T-helper 17 cell (primary cell): ENCODE results near the gene DSCAM. TPM values are rescaled to one million over a fixed set of nuclear protein-coding genes. Genes with fewer than 3 reads are reported as not detected.

Source experiments
- ATAC-seq: fragments of 150-1000 bp; cut with Tn5 transposase; 2 replicates; pipeline ENCODE4 v1.10.0; 2021; ENCODE audit warnings: mild to moderate bottlenecking, moderate library complexity
- DNase-seq, 3 donors: peaks; one replicate each; pipeline versions ENCODE4 v3.0.0 to v3.0.0-alpha.2; 2020 to 2021
- H3K9me3 ChIP-seq: one replicate; pipeline ENCODE4 v1.7.0; 2013; ENCODE audit warnings: low read length, mild to moderate bottlenecking; ENCODE audit not compliant: control insufficient read depth, poor library complexity, severe bottlenecking
- H3K27ac Mint-ChIP-seq: one replicate; pipeline ENCODE4 v1.8.0; 2022; ENCODE audit warnings: mild to moderate bottlenecking, moderate library complexity, mixed read lengths
- H3K27me3 Mint-ChIP-seq: one replicate; pipeline ENCODE4 v1.8.0; 2022; ENCODE audit warnings: mixed read lengths
- H3K36me3 Mint-ChIP-seq: one replicate; pipeline ENCODE4 v1.8.0; 2022; ENCODE audit warnings: low read depth, mixed read lengths
- H3K4me1 Mint-ChIP-seq: one replicate; pipeline ENCODE4 v1.8.0; 2022; ENCODE audit warnings: mild to moderate bottlenecking, mixed read lengths
- H3K4me3 Mint-ChIP-seq: one replicate; pipeline ENCODE4 v1.8.0; 2022; ENCODE audit warnings: mild to moderate bottlenecking, moderate library complexity, mixed read lengths
- total RNA-seq, 4 donors: library from RNA in 2 of 4; stranded (reverse) in 2 of 4; gene quantifications; one replicate each; pipeline ENCODE4 v1.2.3 and lab custom pipeline; 2022 to 2026

DSCAM gene
- total RNA-seq, 2 donors from 2014 or later: not detected

DNA sequence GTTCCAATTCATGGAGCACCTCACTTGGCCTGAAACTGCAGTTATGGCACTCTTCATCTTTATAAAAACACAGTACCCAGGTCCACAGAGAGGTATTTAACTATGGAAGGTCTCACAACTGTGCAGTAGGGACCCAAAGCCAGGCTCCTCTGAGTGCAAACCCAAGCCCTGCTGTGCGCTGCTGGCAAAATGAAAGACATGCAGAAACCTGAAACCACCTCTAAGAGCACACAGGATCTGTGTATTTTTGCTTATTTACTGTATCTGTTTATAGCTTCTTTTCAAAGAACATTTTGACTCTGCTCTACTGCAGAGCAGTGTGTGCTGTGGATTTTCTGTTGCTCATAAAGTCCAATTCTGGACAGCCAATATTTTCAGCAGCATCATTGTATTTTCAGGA, 166.6 kb downstream of the DSCAM start:
- no peak overlapping the region for H3K27ac Mint-ChIP-seq
- DNase-seq: no peak
- H3K4me3 Mint-ChIP-seq: no peak overlapping the region
- no peaks in the 10 kb centered on the region for H3K4me1 Mint-ChIP-seq
- ATAC-seq: no peak
- H3K36me3 Mint-ChIP-seq: no peaks in the 10 kb centered on the region
- H3K9me3 ChIP-seq: no peaks in the 10 kb centered on the region
- no peaks in the 10 kb centered on the region for H3K27me3 Mint-ChIP-seq

DNA sequence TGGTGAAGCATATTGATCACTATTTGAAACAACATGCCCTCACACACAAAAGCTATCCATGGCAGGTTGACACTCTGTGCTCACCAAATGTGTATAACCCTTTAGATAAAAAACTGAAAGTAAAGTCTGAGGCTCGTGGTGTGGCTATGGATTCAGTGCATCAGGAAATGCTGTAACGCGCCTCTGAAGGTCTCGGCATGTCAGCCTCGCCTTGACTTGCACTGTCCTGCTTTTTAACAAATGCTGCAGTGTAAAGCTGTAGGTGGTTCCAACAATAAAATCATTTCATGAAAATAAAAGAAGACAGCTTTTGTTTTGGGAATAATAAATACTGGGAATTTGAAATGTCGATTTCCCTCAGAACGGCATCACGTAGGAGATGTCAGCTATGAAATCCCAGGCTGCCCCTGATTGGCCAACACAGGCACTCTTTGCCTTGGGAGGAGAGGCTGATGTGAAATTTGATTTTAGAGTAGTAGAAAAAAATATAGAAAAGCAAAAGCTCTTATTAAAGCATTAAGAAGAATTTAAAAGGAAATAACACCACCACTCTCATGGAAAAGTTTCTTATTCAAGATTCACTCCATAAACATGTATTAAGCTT, 168.2 kb downstream of the DSCAM start:
- no peak overlapping the region for H3K27ac Mint-ChIP-seq
- H3K4me1 Mint-ChIP-seq: no peaks in the 10 kb centered on the region

DNA sequence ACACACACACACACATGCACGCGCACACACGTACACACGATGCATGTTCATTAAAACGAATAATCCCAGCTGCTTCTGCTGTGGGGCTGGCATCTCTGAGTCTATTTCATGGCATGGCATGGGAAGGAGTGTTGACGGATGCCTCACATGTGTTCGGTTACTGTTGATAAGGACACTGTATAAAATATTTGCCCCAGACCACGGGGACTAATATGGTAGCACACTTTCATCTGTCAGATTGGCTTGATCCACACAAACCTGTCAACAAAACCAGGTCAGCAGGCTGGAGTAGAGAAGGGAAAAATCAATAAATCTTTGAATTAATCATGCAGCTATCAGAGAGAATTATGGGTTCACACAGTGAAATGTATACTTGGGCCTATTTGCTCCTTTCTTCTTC, 171.9 kb downstream of the DSCAM start:
- no peaks in the 10 kb centered on the region for H3K36me3 Mint-ChIP-seq
- no peaks in the 10 kb centered on the region for H3K9me3 ChIP-seq
- no peak overlapping the region for H3K4me3 Mint-ChIP-seq
- no peak overlapping the region for H3K27ac Mint-ChIP-seq
- H3K4me1 Mint-ChIP-seq: no peaks in the 10 kb centered on the region
- no peaks in the 10 kb centered on the region for H3K27me3 Mint-ChIP-seq
- ATAC-seq (no peak), DNase-seq (no peak)

More for the DNA sequence above, 168.2 kb downstream of the DSCAM start:
- DNase-seq: no peak
- Mint-ChIP-seq H3K27me3 (no peaks in the 10 kb centered on the region), H3K36me3 (no peaks in the 10 kb centered on the region), H3K4me3 (no peak overlapping the region)
- ATAC-seq: no peak
- no peaks in the 10 kb centered on the region for H3K9me3 ChIP-seq

DNA sequence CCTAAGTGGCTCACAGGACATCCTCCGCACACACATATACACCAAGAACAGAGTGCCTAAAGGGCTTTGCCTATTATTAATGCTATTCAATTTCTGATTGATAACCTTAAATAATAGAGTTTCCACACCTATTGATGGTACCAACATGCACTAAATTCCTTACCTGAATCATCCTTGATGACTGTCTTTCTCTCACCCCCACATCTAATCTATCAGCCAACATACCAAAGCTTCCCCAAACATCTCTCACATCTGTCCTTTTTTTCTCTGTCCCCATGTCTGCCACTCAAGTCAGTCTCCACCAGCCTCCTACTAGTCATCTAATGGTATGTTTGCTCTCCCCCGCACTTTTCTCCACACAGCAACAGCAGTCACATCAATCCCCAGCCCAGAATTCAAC, 174.4 kb downstream of the DSCAM start:
- H3K9me3 ChIP-seq: no peaks in the 10 kb centered on the region
- Mint-ChIP-seq H3K27me3 (no peaks in the 10 kb centered on the region), H3K4me1 (no peaks in the 10 kb centered on the region), H3K27ac (no peak overlapping the region), H3K4me3 (no peak overlapping the region), H3K36me3 (no peaks in the 10 kb centered on the region)
- ATAC-seq (no peak), DNase-seq (no peak)

DNA sequence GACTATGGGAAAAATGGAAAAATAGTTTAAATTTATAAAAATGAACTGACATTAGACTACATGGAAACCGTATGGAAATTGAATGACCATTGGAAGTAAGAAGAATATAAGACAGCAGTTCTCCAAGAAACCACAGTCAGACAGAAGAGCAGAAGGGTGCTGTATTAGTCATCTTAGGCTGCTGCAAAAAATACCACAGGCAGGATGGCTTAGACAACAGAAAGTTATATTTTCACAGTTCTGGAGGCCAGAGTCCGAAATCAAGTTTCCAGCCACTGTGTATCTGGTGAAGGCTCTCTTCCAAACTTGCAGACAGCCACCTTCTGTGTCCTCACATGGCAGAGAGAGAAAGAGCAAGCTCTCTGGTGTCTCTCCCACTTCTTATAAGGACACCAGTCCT, 175.2 kb downstream of the DSCAM start:
- Mint-ChIP-seq H3K4me3 (no peak overlapping the region), H3K4me1 (no peaks in the 10 kb centered on the region), H3K27me3 (no peaks in the 10 kb centered on the region), H3K27ac (no peak overlapping the region), H3K36me3 (no peaks in the 10 kb centered on the region)
- no peaks in the 10 kb centered on the region for H3K9me3 ChIP-seq
- DNase-seq (no peak), ATAC-seq (no peak)

DNA sequence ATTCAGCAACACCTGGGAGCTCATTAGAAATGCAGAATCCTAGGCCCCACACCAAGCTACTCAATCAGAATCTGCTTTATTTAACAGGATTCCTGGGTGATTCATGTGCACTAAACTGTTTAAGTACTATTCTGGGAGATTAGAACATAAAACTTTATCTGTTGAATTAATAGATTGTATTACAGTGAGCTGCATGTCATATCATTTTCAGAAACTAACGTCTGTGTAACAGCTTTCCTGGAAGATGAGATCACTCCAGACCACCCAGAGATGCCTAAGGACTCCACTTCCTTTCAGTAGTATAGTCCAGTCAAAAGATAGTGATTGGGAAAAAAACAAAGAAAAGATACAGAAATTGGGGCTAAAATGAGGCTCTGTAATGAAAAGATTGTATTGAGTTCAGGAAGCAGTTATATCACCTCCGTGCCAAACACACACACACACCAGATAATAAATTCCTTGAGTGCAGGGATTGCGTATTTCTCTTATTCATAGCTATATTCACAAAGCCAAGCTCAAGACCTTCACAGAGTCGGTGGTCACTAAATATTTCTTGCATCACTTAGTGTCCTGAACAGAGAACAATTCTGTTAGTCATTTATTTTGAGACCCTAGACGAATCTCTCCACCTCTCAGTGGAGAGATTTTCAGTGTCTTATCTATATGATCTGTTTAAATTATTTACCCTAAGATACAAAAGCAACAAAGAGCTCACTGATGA, 178.2 kb downstream of the DSCAM start:
- H3K9me3 ChIP-seq: no peaks in the 10 kb centered on the region
- Mint-ChIP-seq H3K27ac (no peak overlapping the region), H3K27me3 (no peaks in the 10 kb centered on the region), H3K36me3 (no peaks in the 10 kb centered on the region), H3K4me3 (no peak overlapping the region), H3K4me1 (no peaks in the 10 kb centered on the region)
- ATAC-seq (no peak), DNase-seq (no peak)

DNA sequence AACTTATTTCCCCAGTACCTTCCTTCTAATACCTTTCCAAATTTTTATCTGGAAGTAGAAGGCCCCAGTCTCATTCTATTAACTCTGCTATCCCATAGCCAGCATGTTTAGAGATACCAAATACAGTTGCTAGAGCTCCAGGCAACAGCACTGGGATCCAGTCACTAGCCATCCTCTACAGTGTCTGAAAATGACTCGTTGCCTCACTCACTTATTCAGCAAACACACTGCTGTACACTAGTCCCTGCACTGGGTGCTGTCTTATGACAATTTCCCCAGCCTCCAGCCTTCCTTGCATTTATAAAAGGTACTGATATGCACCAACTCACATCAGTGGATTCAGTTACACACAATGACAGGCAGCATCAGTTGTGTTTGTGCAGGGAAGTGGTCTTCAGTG, 179.0 kb downstream of the DSCAM start:
- ATAC-seq (no peak), DNase-seq (no peak)
- H3K4me1 Mint-ChIP-seq: no peaks in the 10 kb centered on the region
- no peak overlapping the region for H3K4me3 Mint-ChIP-seq
- no peaks in the 10 kb centered on the region for H3K36me3 Mint-ChIP-seq
- no peaks in the 10 kb centered on the region for H3K27me3 Mint-ChIP-seq
- no peak overlapping the region for H3K27ac Mint-ChIP-seq
- H3K9me3 ChIP-seq: no peaks in the 10 kb centered on the region

DNA sequence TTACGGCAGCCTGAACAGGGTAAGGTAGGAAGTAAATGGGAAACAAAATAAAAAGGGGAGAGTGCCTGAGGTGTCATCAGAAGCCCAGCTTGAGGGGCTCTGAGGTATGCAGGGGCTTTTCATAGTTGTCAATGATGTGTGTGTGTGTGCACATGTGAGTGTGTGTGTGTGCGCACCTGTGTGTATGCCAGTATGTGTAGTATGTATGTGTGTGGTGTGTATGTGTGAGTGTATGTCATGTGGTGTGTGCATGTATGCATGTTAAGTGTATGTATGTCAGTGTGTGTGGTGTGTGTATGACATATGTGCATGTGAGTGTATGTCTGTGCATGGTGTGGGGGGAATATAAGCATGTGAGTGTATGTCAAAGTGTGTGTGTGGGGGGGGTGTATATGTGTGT, 184.1 kb downstream of the DSCAM start:
- Mint-ChIP-seq H3K27ac (no peak overlapping the region), H3K4me3 (no peak overlapping the region), H3K4me1 (no peaks in the 10 kb centered on the region), H3K27me3 (no peaks in the 10 kb centered on the region), H3K36me3 (no peaks in the 10 kb centered on the region)
- H3K9me3 ChIP-seq: no peaks in the 10 kb centered on the region
- no peak for DNase-seq
- no peak for ATAC-seq

DNA sequence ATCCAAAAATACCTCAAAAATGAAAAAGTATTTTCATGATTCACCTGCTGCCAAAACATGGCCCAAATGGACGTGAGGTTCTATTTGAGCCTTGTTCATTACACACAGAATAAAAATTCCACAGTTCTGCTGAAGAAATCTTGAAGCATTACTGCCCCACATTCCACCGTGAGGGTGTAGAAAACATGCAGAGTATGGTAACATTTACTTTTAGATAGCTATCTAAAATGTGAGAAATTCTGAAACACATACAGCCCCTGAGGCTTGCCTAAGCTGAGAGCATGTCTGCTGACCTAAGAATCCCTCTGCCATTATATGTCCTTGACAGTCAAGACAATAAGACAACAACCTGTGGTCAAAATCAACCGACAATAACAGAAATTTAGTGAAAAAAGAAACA, 186.5 kb downstream of the DSCAM start:
- no peaks in the 10 kb centered on the region for H3K9me3 ChIP-seq
- no peak for ATAC-seq
- no peak for DNase-seq
- no peak overlapping the region for H3K4me3 Mint-ChIP-seq
- H3K27ac Mint-ChIP-seq: no peak overlapping the region
- no peaks in the 10 kb centered on the region for H3K27me3 Mint-ChIP-seq
- no peaks in the 10 kb centered on the region for H3K36me3 Mint-ChIP-seq
- no peaks in the 10 kb centered on the region for H3K4me1 Mint-ChIP-seq

DNA sequence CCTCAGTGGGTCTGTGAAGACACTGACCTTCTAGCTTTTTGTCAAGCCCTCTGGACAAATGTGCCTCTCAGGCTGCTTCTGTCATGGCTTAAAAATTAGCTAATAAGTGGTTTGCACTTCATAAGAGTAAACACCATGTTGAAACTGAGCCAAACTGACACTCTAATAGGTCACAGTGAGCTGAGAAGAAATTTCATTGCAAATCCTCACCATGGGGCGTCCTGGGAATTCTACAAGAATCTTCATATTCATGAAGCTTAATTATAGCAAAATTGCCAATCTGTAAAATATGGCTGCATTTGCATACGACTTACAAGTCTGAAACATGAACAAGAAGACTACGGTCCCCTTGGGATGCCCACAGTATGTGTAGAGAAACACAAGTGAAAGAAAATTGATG, 188.6 kb downstream of the DSCAM start:
- H3K27ac Mint-ChIP-seq: no peak overlapping the region
- H3K36me3 Mint-ChIP-seq: no peaks in the 10 kb centered on the region
- no peak for ATAC-seq
- no peaks in the 10 kb centered on the region for H3K9me3 ChIP-seq
- H3K27me3 Mint-ChIP-seq: no peaks in the 10 kb centered on the region
- no peak for DNase-seq
- no peaks in the 10 kb centered on the region for H3K4me1 Mint-ChIP-seq
- no peak overlapping the region for H3K4me3 Mint-ChIP-seq

DNA sequence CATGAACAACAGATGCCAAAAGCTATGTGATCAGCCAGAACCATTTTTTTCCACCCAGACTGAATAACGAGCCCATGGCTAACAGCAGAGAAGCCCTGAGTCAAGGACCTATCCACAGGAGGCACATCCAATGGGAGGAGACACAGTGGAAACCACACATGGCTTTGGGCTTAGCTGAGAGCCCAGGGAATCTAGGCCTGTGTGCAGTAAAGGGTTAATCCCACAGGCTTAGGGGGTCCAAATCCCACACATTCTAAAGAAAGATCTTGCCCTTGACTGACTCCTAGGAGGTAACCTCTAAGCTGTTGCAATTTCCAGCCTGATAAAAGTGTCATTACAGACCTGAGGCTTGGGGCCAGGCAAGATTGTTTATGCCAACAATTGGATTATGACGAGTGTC, 194.5 kb downstream of the DSCAM start:
- ATAC-seq: no peak
- Mint-ChIP-seq H3K4me1 (no peaks in the 10 kb centered on the region), H3K27me3 (no peaks in the 10 kb centered on the region), H3K27ac (no peak overlapping the region), H3K36me3 (no peaks in the 10 kb centered on the region), H3K4me3 (no peak overlapping the region)
- no peaks in the 10 kb centered on the region for H3K9me3 ChIP-seq
- DNase-seq: no peak

DNA sequence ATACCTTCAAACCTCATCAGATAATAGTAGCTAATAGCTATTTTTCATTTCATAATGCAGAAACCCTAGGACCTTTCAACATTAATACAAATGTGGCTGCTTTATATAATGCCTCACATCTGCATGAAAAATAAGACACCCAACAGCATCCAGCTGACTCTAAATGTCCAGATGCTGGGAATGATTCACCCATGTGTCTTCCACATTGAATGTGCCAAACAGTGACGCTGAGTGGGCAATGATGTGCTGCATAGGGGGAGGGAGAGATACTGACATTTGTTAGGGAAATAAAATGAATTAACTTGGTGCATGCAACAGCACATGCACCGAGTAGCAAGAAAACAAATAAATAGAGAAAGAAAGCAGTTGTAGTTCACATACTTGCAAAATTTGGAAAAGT, 199.3 kb downstream of the DSCAM start:
- H3K4me1 Mint-ChIP-seq: no peaks in the 10 kb centered on the region

DNA sequence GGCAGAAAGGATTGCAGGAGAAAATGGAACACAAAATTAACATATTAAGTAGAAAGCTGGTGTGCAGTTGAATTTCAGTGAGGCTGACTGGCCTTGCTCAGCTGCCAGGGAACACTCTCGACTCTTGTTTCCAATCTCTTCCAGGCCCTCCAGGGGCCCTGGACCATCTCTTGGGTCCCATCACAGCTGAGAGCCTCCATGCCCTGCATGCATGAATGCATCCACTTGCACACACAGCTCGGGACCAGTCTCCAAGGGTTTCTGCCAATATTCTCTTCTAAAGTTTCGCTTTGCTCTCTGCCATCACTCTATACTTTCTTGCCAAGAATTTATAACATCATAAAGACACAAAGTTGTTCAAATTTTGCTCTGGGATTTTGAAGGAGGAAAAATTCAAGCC, 200.3 kb downstream of the DSCAM start:
- ATAC-seq (no peak), DNase-seq (no peak)
- H3K9me3 ChIP-seq: no peaks in the 10 kb centered on the region
- Mint-ChIP-seq H3K27me3 (no peaks in the 10 kb centered on the region), H3K4me3 (no peak overlapping the region), H3K27ac (no peak overlapping the region), H3K4me1 (no peaks in the 10 kb centered on the region), H3K36me3 (no peaks in the 10 kb centered on the region)

More for the DNA sequence above, 199.3 kb downstream of the DSCAM start:
- ATAC-seq: no peak
- H3K9me3 ChIP-seq: no peaks in the 10 kb centered on the region
- H3K27ac Mint-ChIP-seq: no peak overlapping the region
- H3K36me3 Mint-ChIP-seq: no peaks in the 10 kb centered on the region
- H3K4me3 Mint-ChIP-seq: no peak overlapping the region
- no peak for DNase-seq
- H3K27me3 Mint-ChIP-seq: no peaks in the 10 kb centered on the region

DNA sequence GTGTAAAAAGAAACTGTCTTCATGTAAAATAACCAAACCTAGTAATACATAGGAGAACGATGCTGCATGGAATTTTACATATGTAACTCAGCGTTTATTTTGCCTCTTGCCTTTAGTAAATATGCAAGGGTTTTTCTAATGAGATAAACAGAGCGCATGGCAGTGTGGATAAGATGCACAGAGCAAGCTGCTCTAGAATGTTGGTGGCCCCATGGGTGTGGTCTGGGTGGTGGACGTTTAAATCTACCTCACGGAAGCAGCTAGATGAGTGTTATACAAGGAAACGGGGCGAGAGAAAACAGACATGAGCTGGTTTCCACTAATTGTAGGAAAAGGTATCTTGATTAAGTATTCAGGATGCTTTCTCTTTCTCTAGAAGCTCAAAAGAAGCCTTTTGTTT, 205.9 kb downstream of the DSCAM start:
- H3K4me1 Mint-ChIP-seq: no peaks in the 10 kb centered on the region
- DNase-seq (no peak), ATAC-seq (no peak)
- H3K27ac Mint-ChIP-seq: no peak overlapping the region
- H3K27me3 Mint-ChIP-seq: no peaks in the 10 kb centered on the region
- no peaks in the 10 kb centered on the region for H3K36me3 Mint-ChIP-seq
- no peak overlapping the region for H3K4me3 Mint-ChIP-seq
- H3K9me3 ChIP-seq: no peaks in the 10 kb centered on the region
